ENCODE measurements around the gene B3GALNT1. TPM values are rescaled to one million over a fixed set of nuclear protein-coding genes. Genes with fewer than 3 reads are reported as not detected.
"Not testable (repeated sequence)": the region's sequence is repeated elsewhere in the genome, so short reads cannot be mapped to it uniquely, and the experiment has no call there.

The B3GALNT1 gene
- total RNA-seq, 4 donors from 2014 or later, result 0.18 to 0.81 TPM; not detected in 2

DNA sequence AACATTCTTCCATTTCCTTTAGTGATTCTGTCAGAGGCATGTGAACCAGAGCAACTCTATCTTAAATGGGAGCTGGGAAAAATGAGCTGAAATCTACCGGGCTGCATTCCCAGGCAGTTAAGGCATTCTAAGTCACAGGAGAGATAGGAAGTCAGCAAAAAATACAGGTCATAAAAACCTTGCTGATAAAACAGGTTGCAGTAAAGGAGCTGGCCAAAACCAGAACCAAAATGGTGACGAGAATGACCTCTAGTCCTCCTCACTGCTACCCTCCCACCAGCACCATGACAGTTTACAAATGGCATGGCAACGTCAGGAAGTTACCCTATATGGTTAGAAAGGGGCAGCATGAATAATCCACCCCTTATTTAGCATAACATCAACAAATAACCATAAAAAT lies 66.4 kb downstream of the B3GALNT1 start:
- Histone ChIP-seq H3K9me3 (no peaks in the 10 kb centered on the region), H3K27ac (no peak overlapping the region), H3K4me1 (no peaks in the 10 kb centered on the region), H3K36me3 (no peaks in the 10 kb centered on the region), H3K4me3 (no peak overlapping the region), H3K27me3 (no peaks in the 10 kb centered on the region)
- no peak for ATAC-seq
- intact Hi-C loops (cut with DNase I; ENCODE audit: low total_unique reads) (no loop called here), in situ Hi-C loops (cut with MboI; ENCODE audit: low sequenced_read_pairs in 4 of 4) (no loop called here)
- TF ChIP-seq, protein P1, sequence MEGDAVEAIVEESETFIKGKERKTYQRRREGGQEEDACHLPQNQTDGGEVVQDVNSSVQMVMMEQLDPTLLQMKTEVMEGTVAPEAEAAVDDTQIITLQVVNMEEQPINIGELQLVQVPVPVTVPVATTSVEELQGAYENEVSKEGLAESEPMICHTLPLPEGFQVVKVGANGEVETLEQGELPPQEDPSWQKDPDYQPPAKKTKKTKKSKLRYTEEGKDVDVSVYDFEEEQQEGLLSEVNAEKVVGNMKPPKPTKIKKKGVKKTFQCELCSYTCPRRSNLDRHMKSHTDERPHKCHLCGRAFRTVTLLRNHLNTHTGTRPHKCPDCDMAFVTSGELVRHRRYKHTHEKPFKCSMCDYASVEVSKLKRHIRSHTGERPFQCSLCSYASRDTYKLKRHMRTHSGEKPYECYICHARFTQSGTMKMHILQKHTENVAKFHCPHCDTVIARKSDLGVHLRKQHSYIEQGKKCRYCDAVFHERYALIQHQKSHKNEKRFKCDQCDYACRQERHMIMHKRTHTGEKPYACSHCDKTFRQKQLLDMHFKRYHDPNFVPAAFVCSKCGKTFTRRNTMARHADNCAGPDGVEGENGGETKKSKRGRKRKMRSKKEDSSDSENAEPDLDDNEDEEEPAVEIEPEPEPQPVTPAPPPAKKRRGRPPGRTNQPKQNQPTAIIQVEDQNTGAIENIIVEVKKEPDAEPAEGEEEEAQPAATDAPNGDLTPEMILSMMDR (IDR thresholded peaks at IDR 0.05 in 4 of 5, conservative IDR thresholded peaks at IDR 0.05 in 1 of 5), result no peak
- no peak for TF ChIP-seq POLR2A (IDR thresholded peaks at IDR 0.05)
- no peak for DNase-seq

DNA sequence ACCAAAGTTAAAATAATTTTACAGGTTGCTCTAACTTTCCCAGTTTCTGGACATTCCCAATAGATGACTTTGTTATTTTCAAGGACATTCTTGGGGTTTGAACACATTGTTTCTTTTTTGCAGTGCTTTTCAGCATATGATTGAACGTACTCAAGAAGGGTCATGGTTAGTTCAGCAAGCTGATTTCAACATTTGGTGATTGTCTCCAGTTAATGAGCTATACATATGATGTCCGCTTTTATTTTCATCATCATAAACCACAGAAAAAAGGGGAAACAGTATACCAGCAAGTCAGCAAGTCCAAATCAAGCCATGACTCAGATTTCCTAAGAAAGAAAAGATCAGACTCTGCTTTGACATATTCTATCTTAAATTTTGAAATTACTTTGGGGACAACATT lies 69.4 kb downstream of the B3GALNT1 start:
- no peak overlapping the region for H3K27ac ChIP-seq

DNA sequence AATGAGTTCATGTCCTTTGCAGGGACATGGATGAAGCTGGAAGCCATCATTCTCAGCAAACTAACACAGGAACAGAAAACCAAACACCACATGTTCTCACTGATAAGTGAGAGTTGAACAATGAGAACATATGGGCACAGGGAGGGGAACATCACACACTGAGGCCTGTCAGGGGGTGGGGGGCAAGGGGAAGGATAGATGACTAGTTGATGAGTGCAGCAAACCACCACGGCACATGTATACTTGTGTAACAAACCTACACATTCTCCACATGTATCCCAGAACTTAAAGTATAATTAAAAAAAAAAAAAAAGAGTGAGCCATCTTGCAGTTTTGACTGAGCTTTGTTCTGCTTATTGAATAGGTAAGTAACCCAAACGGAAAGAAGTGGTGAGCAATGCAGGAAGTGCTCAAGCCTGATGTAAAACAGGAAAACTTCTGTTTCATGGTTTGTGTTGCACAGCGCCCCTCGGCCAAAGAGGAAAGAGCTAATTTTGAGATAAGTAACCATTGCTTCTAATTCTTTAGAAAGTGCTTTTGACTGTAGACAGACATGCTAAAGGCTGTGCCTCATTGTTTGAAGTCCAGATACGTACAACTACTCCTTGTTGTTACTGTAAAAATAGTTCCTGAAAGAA lies 70.1 kb downstream of the B3GALNT1 start:
- ATAC-seq; H3K4me1 ChIP-seq; H3K4me3 ChIP-seq; H3K36me3 ChIP-seq; H3K27me3 ChIP-seq; intact Hi-C loops (cut with DNase I; ENCODE audit: low total_unique reads); DNase-seq; H3K27ac ChIP-seq; in situ Hi-C loops (cut with MboI; ENCODE audit: low sequenced_read_pairs in 4 of 4); H3K9me3 ChIP-seq: not testable (repeated sequence)

More for the DNA sequence above, 69.4 kb downstream of the B3GALNT1 start:
- Histone ChIP-seq H3K9me3 (no peaks in the 10 kb centered on the region), H3K4me1 (no peaks in the 10 kb centered on the region), H3K4me3 (no peak overlapping the region), H3K27me3 (no peaks in the 10 kb centered on the region), H3K36me3 (no peaks in the 10 kb centered on the region)
- ATAC-seq (peak in 1 of 2 donors; percentile 39), DNase-seq (no peak)
- in situ Hi-C loops (cut with MboI; ENCODE audit: low sequenced_read_pairs in 4 of 4), result no loop called here
- no peak for TF ChIP-seq POLR2A (IDR thresholded peaks at IDR 0.05)
- TF ChIP-seq, protein P1 (IDR thresholded peaks at IDR 0.05 in 4 of 5, conservative IDR thresholded peaks at IDR 0.05 in 1 of 5), result no peak
- intact Hi-C loops (cut with DNase I; ENCODE audit: low total_unique reads), result no loop called here

Other genes starting within 250 kb of the B3GALNT1 start
- gene NMD3, start 116.0 kb upstream of the B3GALNT1 start, total RNA-seq, result 10 to 100 TPM; 27.3 to 42.8 (median 37.4) TPM

Data from gastrocnemius medialis (tissue), 4 donors.